IMR-90 (cell line): ENCODE data around the gene RIMBP3B.
"Not testable (repeated sequence)": the region's sequence is repeated elsewhere in the genome, so short reads cannot be mapped to it uniquely, and the experiment has no call there.

ENCODE experiments used
- CEBPB ChIP-seq: IDR thresholded peaks from 2 replicates; pipeline ENCODE4 v1.6.1; 2012; ENCODE audit warnings: low read depth, low read length, improper control_type of control experiment
- CHD1 ChIP-seq: IDR thresholded peaks from 2 replicates; pipeline ENCODE4 v1.6.1; 2012; ENCODE audit warnings: low read depth, low read length, improper control_type of control experiment
- POLR2A ChIP-seq: IDR thresholded peaks from 2 replicates; pipeline ENCODE4 v1.6.1; 2012; ENCODE audit warnings: mild to moderate bottlenecking, low read depth, low read length
- RAD21 ChIP-seq: IDR thresholded peaks from 2 replicates; pipeline ENCODE4 v1.6.1; 2012; ENCODE audit warnings: low read length, improper control_type of control experiment
- SMC3 ChIP-seq: fragments of 150-350 bp; IDR thresholded peaks from 2 replicates; pipeline ENCODE4 v1.6.1; 2016; ENCODE audit warnings: low read depth, mild to moderate bottlenecking, antibody characterized with exemption, low read length, moderate library complexity
- USF2 ChIP-seq: fragments of 150-350 bp; IDR thresholded peaks from 2 replicates; pipeline ENCODE4 v1.6.1; 2017; ENCODE audit warnings: mild to moderate bottlenecking, antibody characterized with exemption, low read length, low read depth
- TF ChIP-seq, protein P1 (sequence below): conservative IDR thresholded peaks from 2 replicates; pipeline ENCODE4 v1.5.1; 2012; ENCODE audit warnings: mild to moderate bottlenecking, low read depth, low read length, improper control_type of control experiment

DNA sequence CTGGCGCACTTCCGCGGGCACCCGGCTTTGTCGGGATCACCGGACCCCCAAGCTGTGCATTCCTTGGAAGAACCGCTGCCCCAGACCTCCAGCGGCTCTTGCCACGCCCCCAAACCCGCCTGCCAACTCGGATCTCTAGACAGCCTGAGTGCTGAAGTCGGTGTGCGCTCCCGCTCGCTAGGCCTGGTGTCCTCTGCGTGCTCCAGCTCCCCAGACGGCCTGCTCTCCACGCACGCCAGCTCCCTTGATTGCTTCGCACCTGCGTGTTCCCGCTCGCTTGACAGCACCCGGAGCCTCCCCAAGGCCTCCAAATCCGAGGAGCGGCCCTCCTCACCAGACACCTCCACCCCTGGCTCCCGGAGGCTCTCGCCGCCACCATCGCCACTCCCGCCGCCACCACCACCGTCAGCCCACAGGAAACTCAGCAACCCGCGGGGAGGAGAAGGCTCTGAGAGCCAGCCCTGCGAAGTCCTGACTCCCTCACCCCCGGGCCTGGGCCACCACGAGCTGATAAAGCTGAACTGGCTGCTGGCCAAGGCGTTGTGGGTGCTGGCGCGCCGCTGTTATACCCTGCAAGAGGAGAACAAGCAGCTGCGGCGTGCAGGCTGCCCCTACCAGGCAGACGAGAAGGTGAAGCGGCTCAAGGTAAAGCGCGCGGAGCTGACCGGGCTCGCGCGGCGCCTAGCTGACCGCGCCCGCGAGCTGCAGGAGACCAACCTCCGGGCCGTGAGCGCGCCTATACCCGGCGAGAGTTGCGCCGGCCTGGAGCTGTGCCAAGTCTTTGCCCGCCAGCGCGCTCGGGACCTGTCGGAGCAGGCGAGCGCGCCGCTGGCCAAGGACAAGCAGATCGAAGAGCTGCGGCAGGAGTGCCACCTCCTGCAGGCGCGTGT is 1.2 kb downstream of the RIMBP3B start:
- not testable (repeated sequence) for TF ChIP-seq RAD21, CEBPB, SMC3, POLR2A, CHD1, USF2
- TF ChIP-seq, protein P1, sequence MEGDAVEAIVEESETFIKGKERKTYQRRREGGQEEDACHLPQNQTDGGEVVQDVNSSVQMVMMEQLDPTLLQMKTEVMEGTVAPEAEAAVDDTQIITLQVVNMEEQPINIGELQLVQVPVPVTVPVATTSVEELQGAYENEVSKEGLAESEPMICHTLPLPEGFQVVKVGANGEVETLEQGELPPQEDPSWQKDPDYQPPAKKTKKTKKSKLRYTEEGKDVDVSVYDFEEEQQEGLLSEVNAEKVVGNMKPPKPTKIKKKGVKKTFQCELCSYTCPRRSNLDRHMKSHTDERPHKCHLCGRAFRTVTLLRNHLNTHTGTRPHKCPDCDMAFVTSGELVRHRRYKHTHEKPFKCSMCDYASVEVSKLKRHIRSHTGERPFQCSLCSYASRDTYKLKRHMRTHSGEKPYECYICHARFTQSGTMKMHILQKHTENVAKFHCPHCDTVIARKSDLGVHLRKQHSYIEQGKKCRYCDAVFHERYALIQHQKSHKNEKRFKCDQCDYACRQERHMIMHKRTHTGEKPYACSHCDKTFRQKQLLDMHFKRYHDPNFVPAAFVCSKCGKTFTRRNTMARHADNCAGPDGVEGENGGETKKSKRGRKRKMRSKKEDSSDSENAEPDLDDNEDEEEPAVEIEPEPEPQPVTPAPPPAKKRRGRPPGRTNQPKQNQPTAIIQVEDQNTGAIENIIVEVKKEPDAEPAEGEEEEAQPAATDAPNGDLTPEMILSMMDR, result not testable (repeated sequence)
